Cardiac muscle cell (in vitro differentiated cells and primary cell): ENCODE results near the gene CCN2. TPM values are rescaled to one million over a fixed set of nuclear protein-coding genes. Genes with fewer than 3 reads are reported as not detected.

Experiments
- DNase-seq, 2 donors: peaks; one replicate each; pipeline versions ENCODE4 v3.0.0 to v3.0.0-alpha.2; 2010 to 2017; ENCODE audit warnings: low read depth in 1 of 2, low spot score in 1 of 2
- H3K27ac ChIP-seq: fragments of 200-600 bp; sonication (generic); 2 replicates; pipeline ENCODE4 v1.5.1; 2016
- H3K27me3 ChIP-seq: fragments of 200-600 bp; sonication (generic); 2 replicates; pipeline ENCODE4 v1.6.0; 2016; ENCODE audit warnings: control low read depth
- H3K36me3 ChIP-seq: fragments of 200-600 bp; sonication (generic); 2 replicates; pipeline ENCODE4 v1.5.1; 2016; ENCODE audit warnings: control low read depth
- H3K4me1 ChIP-seq: fragments of 200-600 bp; sonication (generic); 2 replicates; pipeline ENCODE4 v1.8.1; 2017; ENCODE audit warnings: low read depth, mild to moderate bottlenecking, mixed run types
- H3K4me3 ChIP-seq: fragments of 200-600 bp; sonication (generic); 2 replicates; pipeline ENCODE4 v1.5.1; 2016; ENCODE audit warnings: mild to moderate bottlenecking
- H3K9me3 ChIP-seq: fragments of 200-600 bp; sonication (generic); 2 replicates; pipeline ENCODE4 v1.5.1; 2017; ENCODE audit warnings: low read depth, mild to moderate bottlenecking, control low read depth
- polyA plus RNA-seq: library from polyadenylated mRNA; unstranded; fragments of >200 nt; fragmentation: Nextera tagmentation; extraction: Ambion mirVana; gene quantifications from 2 replicates; pipeline ENCODE4 v1.2.1, GENCODE V29; 2016
- total RNA-seq: library from RNA; depleted of rRNA; stranded (reverse); fragments of >200 nt; gene quantifications from 2 replicates; pipeline ENCODE4 v1.2.3, GENCODE V29; 2016
- TF ChIP-seq, protein P1 (sequence below): IDR thresholded peaks from 2 replicates; pipeline ENCODE4 v1.5.1; 2012; ENCODE audit warnings: low read depth, mild to moderate bottlenecking, low read length

CCN2 gene
- total and polyA plus RNA-seq, 2 experiments from 2014 or later, result 20.1 to 44.3 TPM

DNA sequence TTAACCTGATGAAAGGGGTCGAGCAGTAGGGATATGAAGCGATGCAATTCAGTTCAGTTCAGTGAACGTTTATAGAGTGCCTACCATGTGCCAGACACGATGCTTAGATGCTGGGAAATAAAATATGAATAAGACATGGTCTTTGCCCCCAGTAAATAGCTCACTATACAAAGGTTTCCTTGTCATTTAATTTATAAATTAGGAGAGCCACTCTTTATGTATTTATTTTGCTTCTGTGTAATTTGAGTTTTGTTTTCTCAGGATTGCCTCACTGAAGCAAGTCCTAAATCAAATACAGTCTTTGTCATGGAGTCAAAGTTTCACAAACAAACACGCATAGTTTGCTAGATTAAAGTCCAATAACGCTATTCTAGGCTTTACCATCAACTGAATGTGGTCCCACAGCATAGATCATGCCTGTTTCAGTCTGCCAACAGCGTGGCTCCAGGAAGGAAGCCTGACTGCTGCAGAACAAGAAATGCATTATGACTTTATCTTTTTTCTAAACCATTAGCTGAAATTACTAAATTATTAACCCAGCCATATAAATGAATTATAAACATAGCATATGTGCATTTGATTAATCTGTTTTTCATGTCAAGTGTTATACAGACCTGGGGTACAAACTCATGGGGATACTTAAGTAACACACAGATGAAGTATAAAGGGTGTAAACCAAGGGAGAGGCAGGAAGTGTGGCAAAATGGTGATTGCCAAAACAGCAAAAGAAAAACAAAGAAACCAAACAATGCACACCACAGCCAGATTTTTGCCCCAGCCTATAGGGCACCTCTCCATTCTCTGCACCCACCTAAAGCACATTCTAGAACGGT lies 29.8 kb upstream of the CCN2 start:
- H3K36me3 ChIP-seq, result no peaks in the 10 kb centered on the region
- no peaks in the 10 kb centered on the region for H3K4me1 ChIP-seq
- H3K9me3 ChIP-seq, result no peaks in the 10 kb centered on the region
- no peak overlapping the region for H3K4me3 ChIP-seq
- peak in 1 of 2 donors; percentile 23 for DNase-seq
- H3K27ac ChIP-seq, result no peak overlapping the region
- TF ChIP-seq, protein P1, sequence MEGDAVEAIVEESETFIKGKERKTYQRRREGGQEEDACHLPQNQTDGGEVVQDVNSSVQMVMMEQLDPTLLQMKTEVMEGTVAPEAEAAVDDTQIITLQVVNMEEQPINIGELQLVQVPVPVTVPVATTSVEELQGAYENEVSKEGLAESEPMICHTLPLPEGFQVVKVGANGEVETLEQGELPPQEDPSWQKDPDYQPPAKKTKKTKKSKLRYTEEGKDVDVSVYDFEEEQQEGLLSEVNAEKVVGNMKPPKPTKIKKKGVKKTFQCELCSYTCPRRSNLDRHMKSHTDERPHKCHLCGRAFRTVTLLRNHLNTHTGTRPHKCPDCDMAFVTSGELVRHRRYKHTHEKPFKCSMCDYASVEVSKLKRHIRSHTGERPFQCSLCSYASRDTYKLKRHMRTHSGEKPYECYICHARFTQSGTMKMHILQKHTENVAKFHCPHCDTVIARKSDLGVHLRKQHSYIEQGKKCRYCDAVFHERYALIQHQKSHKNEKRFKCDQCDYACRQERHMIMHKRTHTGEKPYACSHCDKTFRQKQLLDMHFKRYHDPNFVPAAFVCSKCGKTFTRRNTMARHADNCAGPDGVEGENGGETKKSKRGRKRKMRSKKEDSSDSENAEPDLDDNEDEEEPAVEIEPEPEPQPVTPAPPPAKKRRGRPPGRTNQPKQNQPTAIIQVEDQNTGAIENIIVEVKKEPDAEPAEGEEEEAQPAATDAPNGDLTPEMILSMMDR, result no peak
- H3K27me3 ChIP-seq, result no peaks in the 10 kb centered on the region

DNA sequence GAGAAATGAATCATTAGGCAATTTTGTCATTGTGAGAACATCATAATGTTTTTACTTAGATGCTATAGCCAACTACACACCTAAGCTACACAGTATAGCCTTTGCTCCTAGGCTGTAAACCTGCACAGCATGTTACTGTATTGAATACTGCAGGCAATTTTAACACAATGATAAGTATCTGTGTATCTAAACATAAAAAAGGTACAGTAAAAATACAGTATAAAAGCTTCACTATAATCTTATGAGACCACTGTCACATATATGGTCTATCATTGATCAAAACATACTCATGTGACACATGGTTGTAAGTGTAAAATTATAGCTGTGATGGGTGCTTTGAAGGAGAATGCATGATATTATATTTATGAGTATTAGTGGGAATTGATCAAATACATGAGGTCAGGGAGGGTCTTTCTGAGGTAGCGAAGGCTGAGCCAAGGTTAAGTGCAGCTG lies 29.2 kb upstream of the CCN2 start:
- Histone ChIP-seq H3K9me3 (no peaks in the 10 kb centered on the region), H3K4me1 (no peaks in the 10 kb centered on the region), H3K4me3 (no peak overlapping the region), H3K27me3 (no peaks in the 10 kb centered on the region), H3K27ac (no peak overlapping the region), H3K36me3 (no peaks in the 10 kb centered on the region)
- TF ChIP-seq, protein P1, result no peak
- no peak for DNase-seq

DNA sequence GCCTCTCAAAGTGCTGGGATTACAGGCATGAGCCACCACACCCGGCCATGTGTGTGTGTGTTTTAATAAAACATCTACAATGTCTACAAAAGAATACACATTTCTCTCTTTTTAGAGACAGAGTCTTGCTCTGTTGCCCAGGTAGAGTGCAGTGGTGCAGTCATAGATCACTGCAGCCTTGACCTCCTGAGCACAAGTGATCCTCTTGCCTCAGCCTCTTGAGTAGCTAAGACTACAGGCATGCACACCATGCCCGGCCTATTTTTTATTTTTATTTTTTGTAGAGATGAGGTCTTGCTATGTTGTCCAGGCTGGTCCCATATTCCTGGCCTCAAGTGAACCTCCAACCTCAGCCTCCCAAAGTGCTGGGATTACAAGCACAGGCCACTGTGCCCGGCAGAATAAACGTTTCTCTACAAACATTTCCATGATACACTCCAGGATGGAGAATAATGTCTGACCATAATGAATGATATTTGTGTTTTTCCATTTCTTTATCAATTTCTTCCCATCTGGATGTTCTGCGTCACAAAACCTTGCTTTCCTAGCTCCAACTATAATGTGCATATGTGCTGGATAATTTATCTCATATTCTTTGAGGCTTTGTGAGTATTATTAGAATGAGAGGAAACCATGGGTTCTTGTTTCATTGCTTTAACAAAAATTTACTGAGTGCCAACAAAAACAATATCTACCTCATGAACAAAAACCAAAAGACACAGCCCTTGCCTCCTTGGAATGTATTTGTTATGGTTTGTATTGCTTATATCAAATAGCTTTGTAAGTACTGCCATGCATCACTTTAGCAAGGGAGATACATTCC lies 28.6 kb upstream of the CCN2 start:
- no peaks in the 10 kb centered on the region for H3K27me3 ChIP-seq
- no peaks in the 10 kb centered on the region for H3K36me3 ChIP-seq
- H3K4me3 ChIP-seq, result no peak overlapping the region
- H3K27ac ChIP-seq, result no peak overlapping the region
- DNase-seq, result peak in 1 of 2 donors; percentile 84
- TF ChIP-seq, protein P1, result no peak
- no peaks in the 10 kb centered on the region for H3K4me1 ChIP-seq
- H3K9me3 ChIP-seq, result no peaks in the 10 kb centered on the region

DNA sequence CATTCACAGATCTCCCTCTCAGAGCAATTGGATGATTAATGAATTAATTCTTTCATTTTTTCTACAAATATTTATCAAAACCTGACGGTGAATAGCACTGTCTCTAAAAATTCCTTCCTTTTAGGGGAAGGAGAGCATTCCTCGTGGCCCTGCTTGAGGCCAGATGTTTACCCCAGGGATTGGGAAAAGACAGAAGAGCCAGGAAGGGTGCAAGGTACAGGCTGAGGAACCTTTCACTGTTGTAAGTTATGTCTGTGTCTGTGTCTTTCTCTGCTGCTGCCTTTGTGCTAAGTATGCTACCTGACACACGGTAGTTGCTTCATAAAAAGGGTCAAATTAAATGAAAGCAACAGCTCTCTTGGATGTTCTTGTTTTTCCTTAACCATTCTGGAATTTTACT lies 27.4 kb upstream of the CCN2 start:
- Histone ChIP-seq H3K9me3 (no peaks in the 10 kb centered on the region), H3K4me1 (no peaks in the 10 kb centered on the region), H3K27me3 (no peaks in the 10 kb centered on the region), H3K36me3 (no peaks in the 10 kb centered on the region), H3K27ac (no peak overlapping the region), H3K4me3 (no peak overlapping the region)
- DNase-seq, result no peak
- TF ChIP-seq, protein P1, result no peak

DNA sequence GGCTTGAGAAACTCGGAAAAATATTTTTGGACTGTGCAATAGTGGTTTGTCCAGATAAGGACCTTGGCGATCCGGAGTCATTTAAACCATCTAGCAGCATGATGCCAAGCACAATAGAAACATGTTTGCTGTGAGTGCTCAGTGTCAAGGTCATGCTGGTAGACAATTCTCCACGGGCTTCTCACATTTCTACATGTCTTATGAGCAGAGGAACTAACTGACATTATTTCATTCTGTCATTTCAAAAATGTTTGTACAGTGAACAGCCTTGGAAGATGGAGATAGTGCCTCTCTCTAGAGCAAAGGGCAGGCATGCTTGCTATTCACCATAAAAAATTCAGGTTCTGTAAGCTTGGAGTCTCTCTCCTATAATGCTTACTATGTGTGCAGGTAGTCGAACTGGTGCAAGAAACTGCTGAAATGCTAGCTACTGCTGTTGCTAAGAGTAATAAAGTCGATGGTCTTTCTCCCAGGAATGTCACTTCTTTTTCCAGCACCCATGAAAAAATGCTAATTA lies 25.4 kb upstream of the CCN2 start:
- TF ChIP-seq, protein P1, result no peak
- no peak overlapping the region for H3K4me3 ChIP-seq
- H3K27ac ChIP-seq, result no peak overlapping the region
- H3K36me3 ChIP-seq, result no peaks in the 10 kb centered on the region
- H3K27me3 ChIP-seq, result no peaks in the 10 kb centered on the region
- peak in 1 of 2 donors; percentile 78 for DNase-seq
- H3K9me3 ChIP-seq, result no peaks in the 10 kb centered on the region
- no peaks in the 10 kb centered on the region for H3K4me1 ChIP-seq
